Aorta (tissue), 5 donors: ENCODE measurements around the gene LBP. TPM values are rescaled to one million over a fixed set of nuclear protein-coding genes. Genes with fewer than 3 reads are reported as not detected.
"Not testable (repeated sequence)": the region's sequence is repeated elsewhere in the genome, so short reads cannot be mapped to it uniquely, and the experiment has no call there.

Source experiments
- ATAC-seq: fragments of 200-7000 bp; cut with Tn5 transposase; one replicate; pipeline ENCODE4 v1.9.1; 2022; ENCODE audit warnings: moderate library complexity; ENCODE audit not compliant: low FRiP score
- DNase-seq, 2 donors: peaks; one replicate each; pipeline ENCODE4 v3.0.0-alpha.2; 2020
- H3K27ac ChIP-seq, 2 donors: one replicate each; pipeline ENCODE4 v1.5.1; 2013; ENCODE audit warnings: low read length in 2 of 2, mild to moderate bottlenecking in 2 of 2, moderate library complexity in 2 of 2, control low read depth in 1 of 2, inconsistent platforms in 1 of 2, low read depth in 1 of 2
- H3K27me3 ChIP-seq, 2 donors: one replicate each; pipeline ENCODE4 v1.6.1; 2013; ENCODE audit warnings: control low read depth in 1 of 2, low read length in 1 of 2, mild to moderate bottlenecking in 1 of 2, moderate library complexity in 1 of 2; ENCODE audit not compliant: insufficient read depth in 2 of 2, control insufficient read depth in 1 of 2
- H3K36me3 ChIP-seq, 2 donors: one replicate each; pipeline ENCODE4 v1.6.1; 2013; ENCODE audit warnings: control low read depth in 1 of 2, low read length in 1 of 2, mild to moderate bottlenecking in 1 of 2; ENCODE audit not compliant: insufficient read depth in 2 of 2, control insufficient read depth in 1 of 2
- H3K4me1 ChIP-seq, 2 donors: one replicate each; pipeline ENCODE4 v1.6.1; 2013; ENCODE audit warnings: low read length in 2 of 2, control low read depth in 1 of 2, mild to moderate bottlenecking in 1 of 2, moderate library complexity in 1 of 2; ENCODE audit not compliant: insufficient read depth in 2 of 2, control insufficient read depth in 1 of 2
- H3K4me3 ChIP-seq, 2 donors: one replicate each; pipeline ENCODE4 v1.5.1; 2013; ENCODE audit warnings: low read length in 2 of 2, control low read depth in 1 of 2, mild to moderate bottlenecking in 1 of 2
- H3K9me3 ChIP-seq: one replicate; pipeline ENCODE4 v1.6.1; 2013; ENCODE audit warnings: mild to moderate bottlenecking, low read length; ENCODE audit not compliant: control insufficient read depth
- WGBS, 2 donors: extraction: QIAGEN DNeasy Blood & Tissue Kit; methylation state at CpG; one replicate each; pipeline ENCODE4 v1.1.7; 2013; 5-methylcytosine and 5-hydroxymethylcytosine counted together
- intact Hi-C, 2 donors: fragments of 100-400 bp; cut with DNase I; formaldehyde crosslinking; loops; one replicate each; pipeline versions ENCODE4 v1.14.2 to v1.15.0; 2022
- polyA plus RNA-seq, 2 donors: library from polyadenylated mRNA; stranded (reverse); fragments of 200-250 nt; gene quantifications; one replicate each; pipeline ENCODE4 v1.2.3, GENCODE V29; 2013
- total RNA-seq, 2 donors: library from RNA; stranded (reverse); fragmentation: NEBNext Ultra II Directional; extraction: Animal tissue kit (Norgen Biotek cat#: 25700); gene quantifications; one replicate each; pipeline ENCODE4 v1.2.1, GENCODE V29; 2021
- donor health status: healthy with polysubstance abuse.
- donor health status: Bipolar disorder and iron deficiency.
- donor health status: DM: no; HTN: no; CAD: no.
- donor health status: DM: no; HTN: no; CAD: no.
- donor health status: DM: yes; HTN: yes; CAD: no.

LBP gene
- total and polyA plus RNA-seq, 4 donors, result 0.20 to 7.8 (median 1.5) TPM

DNA sequence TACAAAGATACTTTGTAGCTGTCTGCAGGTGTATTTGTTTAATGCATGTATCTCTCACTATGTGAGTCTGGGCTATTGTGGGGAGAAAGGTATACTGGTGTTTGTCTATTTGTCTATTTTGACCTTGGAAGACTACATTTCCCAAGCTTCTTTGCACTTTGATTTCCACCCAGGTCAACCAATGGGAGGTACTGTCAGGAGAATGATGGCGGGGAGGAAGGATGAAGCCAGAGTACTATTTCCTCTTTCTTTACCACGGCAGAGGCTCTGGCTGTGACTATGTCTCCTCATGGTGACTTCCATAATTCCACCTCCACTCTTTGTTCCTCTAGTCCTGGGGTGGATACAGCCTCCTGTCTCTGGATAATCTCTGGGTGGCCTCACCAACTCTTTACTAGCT, 23.1 kb downstream of the LBP start:
- intact Hi-C loops, result no loop called here
- no peak overlapping the region for H3K27ac ChIP-seq
- H3K9me3 ChIP-seq, result no peaks in the 10 kb centered on the region
- H3K4me3 ChIP-seq, result no peak overlapping the region
- H3K4me1 ChIP-seq, result no peaks in the 10 kb centered on the region
- H3K27me3 ChIP-seq, result no peaks in the 10 kb centered on the region
- WGBS, 2 donors, result 48 to 55% methylated on average over 2 of the region's 2 CpGs
- ATAC-seq (no peak), DNase-seq (no peak)
- H3K36me3 ChIP-seq, result no peaks in the 10 kb centered on the region

GRCh38 chr20:38372806-38373205, 26.5 kb downstream of the LBP start:
- Histone ChIP-seq H3K36me3 (no peaks in the 10 kb centered on the region), H3K4me1 (no peaks in the 10 kb centered on the region), H3K27ac (no peak overlapping the region), H3K4me3 (no peak overlapping the region), H3K27me3 (no peaks in the 10 kb centered on the region), H3K9me3 (no peaks in the 10 kb centered on the region)
- WGBS, 2 donors, result 40 to 41% methylated on average over 5 of the region's 5 CpGs
- intact Hi-C loops, result no loop called here
- ATAC-seq, result no peak
- no peak for DNase-seq

GRCh38 chr20:38373231-38373867, 27.1 kb downstream of the LBP start:
- ATAC-seq, result peak; percentile 77
- intact Hi-C loops, result no loop called here

DNA sequence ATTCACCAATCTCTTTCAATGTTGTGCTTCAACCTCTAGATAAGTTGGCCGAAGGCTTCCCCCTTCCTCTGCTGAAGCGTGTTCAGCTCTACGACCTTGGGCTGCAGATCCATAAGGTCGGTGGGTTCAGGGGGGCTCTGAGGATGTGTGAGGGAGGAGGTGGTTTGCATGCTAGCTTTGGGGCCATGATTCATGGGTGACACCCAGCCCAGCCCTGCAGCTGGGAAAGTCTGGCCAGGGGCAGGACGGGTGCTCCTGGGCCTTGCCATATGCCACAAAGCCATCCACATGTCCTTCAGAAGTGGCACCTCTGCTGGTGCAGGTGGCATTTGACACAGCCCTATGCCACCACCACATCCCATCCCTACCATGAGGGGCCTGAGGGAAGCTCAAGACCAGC, 27.6 kb downstream of the LBP start:
- Histone ChIP-seq H3K27me3 (no peaks in the 10 kb centered on the region), H3K27ac (no peak overlapping the region), H3K4me3 (no peak overlapping the region), H3K9me3 (no peaks in the 10 kb centered on the region), H3K4me1 (no peaks in the 10 kb centered on the region), H3K36me3 (no peaks in the 10 kb centered on the region)
- WGBS, 2 donors, result 79 to 80% methylated on average over 5 of the region's 5 CpGs
- no peak for DNase-seq
- intact Hi-C loops, result no loop called here
- peak; percentile 44 for ATAC-seq

More at GRCh38 chr20:38373231-38373867, 27.1 kb downstream of the LBP start:
- Histone ChIP-seq H3K36me3 (no peaks in the 10 kb centered on the region), H3K4me3 (no peak overlapping the region), H3K27me3 (no peaks in the 10 kb centered on the region), H3K27ac (no peak overlapping the region), H3K4me1 (no peaks in the 10 kb centered on the region), H3K9me3 (no peaks in the 10 kb centered on the region)
- WGBS, 2 donors, result 37% methylated on average over 7 of the region's 7 CpGs
- no peak for DNase-seq

DNA sequence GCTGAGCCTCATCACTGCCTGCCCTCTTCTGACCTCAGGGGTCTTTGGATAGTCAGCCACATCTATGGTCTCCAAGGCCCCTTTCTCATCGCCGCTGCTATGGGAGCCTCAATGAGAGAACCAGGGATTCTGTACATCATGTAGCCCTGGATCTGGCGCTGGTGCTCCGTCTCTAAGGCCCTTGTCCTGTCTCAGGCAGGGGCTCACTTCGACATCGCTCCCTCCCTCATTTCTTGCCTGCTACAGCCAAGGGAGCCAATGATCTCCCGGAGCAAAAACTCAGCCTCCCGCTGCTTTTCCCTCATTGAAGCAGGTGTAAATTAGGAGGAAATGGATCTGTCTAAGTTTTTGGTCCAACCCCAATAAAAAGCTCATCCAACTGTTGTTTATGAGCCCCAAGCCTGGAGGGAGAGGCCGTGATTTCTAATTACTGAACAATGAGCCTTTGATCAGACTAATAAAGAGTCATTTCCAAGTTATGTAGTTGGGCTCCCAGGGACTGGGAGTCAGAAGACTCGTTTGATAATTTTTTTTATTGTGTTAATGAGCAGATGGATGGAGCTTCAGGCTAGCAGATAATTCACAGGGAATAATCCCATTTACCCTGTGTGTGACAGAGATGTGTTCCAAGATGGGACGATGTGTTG, 30.9 kb downstream of the LBP start:
- intact Hi-C loops, result no loop called here
- no peaks in the 10 kb centered on the region for H3K4me1 ChIP-seq
- DNase-seq (no peak), ATAC-seq (no peak)
- WGBS, 2 donors, result 80 to 82% methylated on average over 11 of the region's 11 CpGs
- H3K4me3 ChIP-seq, result no peak overlapping the region
- H3K27ac ChIP-seq, result no peak overlapping the region
- no peaks in the 10 kb centered on the region for H3K36me3 ChIP-seq
- H3K27me3 ChIP-seq, result no peaks in the 10 kb centered on the region
- H3K9me3 ChIP-seq, result no peaks in the 10 kb centered on the region

- H3K36me3 ChIP-seq, H3K27me3 ChIP-seq, H3K9me3 ChIP-seq, H3K27ac ChIP-seq, intact Hi-C loops, DNase-seq, ATAC-seq, H3K4me1 ChIP-seq, H3K4me3 ChIP-seq: not testable (repeated sequence)
- WGBS, 2 donors, result no CpG with 5 or more reads among the region's 5 CpGs
These were observed 31.6 kb downstream of the LBP start for GRCh38 chr20:38377838-38378237.

GRCh38 chr20:38383147-38383546, 36.9 kb downstream of the LBP start:
- no peak for DNase-seq
- Histone ChIP-seq H3K27me3 (no peaks in the 10 kb centered on the region), H3K36me3 (no peaks in the 10 kb centered on the region), H3K4me3 (no peak overlapping the region), H3K4me1 (no peaks in the 10 kb centered on the region), H3K27ac (no peak overlapping the region), H3K9me3 (no peaks in the 10 kb centered on the region)
- intact Hi-C loops, result no loop called here
- WGBS, 2 donors, result 81 to 85% methylated on average over 4 of the region's 4 CpGs
- no peak for ATAC-seq

DNA sequence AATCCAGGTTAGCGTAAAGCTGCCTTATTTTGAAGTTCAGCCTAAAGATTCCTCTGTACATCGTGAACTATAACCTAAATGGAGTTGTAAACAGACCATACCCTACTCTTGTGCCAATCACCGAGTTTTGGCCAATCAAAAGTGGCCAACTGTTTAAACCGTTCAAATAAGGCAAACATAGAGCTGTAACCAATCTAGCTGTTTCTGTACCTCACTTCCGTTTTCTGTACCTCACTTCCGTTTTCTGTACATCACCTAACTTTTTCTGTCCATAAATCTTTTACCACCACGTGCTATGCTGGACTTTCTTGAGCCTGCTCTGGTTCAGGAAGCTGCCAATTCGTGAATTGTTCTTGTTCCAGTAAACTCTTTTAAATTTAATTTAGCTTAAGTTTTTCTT, 39.7 kb downstream of the LBP start:
- intact Hi-C loops, result no loop called here
- ATAC-seq, result no peak
- Histone ChIP-seq H3K4me3 (no peak overlapping the region), H3K27me3 (no peaks in the 10 kb centered on the region), H3K27ac (no peak overlapping the region), H3K4me1 (no peaks in the 10 kb centered on the region), H3K9me3 (no peaks in the 10 kb centered on the region), H3K36me3 (no peaks in the 10 kb centered on the region)
- no peak for DNase-seq
- WGBS, 2 donors, result 81% methylated on average over 8 of the region's 8 CpGs

DNA sequence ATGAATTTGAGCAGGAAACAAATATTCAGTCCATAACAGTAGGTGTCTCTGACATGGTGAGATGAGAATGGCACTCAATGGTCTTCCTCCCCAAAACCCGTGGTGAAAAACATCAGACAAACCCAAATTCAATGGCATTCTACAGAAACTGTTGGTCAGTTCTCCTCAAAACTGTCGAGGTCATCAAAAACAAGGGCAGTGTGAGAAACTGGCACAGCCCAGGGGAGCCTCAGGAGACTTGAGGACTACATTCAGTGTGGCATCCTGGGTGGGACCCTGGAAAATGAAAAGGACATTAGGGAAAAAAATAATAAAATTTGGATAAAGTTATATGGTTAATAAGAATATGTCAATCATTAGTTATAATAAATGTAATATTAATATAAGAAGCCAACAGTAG, 40.6 kb downstream of the LBP start:
- no peaks in the 10 kb centered on the region for H3K36me3 ChIP-seq
- ATAC-seq, result no peak

More for the DNA sequence above, 40.6 kb downstream of the LBP start:
- intact Hi-C loops, result no loop called here
- DNase-seq, result no peak
- H3K4me1 ChIP-seq, result no peaks in the 10 kb centered on the region
- no peaks in the 10 kb centered on the region for H3K27me3 ChIP-seq
- H3K4me3 ChIP-seq, result no peak overlapping the region
- no peaks in the 10 kb centered on the region for H3K9me3 ChIP-seq
- 69 to 70% methylated on average over 2 of the region's 2 CpGs for WGBS, 2 donors
- no peak overlapping the region for H3K27ac ChIP-seq
